Measurements from ENCODE around the gene BCAS1. TPM values are rescaled to one million over a fixed set of nuclear protein-coding genes. Genes with fewer than 3 reads are reported as not detected.

BCAS1 gene
- total RNA-seq, 1 donor from 2014 or later, result 10.7 TPM

DNA sequence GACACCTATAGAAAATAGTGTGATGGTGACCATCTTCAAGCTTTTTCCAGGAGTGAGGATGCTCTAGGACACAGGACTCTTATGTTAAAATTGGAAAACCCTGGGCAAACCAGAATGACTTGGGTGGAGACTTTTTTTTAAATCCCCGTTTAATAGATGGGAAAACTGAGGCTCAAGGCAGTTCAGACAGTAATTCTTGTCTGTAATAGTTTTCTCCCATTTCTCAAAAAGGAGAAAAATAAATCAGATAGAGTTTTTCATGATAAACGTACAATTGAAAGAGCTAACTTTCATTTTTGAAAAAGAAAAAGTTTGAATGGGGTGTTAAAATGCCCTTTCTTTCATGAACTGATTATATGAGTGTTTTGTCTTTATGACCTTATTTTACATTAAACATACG lies 6.8 kb downstream of the BCAS1 start:
- H3K36me3 Mint-ChIP-seq, result no peaks in the 10 kb centered on the region
- no peaks in the 10 kb centered on the region for H3K9me3 Mint-ChIP-seq
- H3K4me1 Mint-ChIP-seq (ENCODE audit: unreplicated experiment), result peaks cover 24% of the 10 kb centered on the region
- H3K4me3 Mint-ChIP-seq, result no peak overlapping the region
- TF ChIP-seq, protein P1, sequence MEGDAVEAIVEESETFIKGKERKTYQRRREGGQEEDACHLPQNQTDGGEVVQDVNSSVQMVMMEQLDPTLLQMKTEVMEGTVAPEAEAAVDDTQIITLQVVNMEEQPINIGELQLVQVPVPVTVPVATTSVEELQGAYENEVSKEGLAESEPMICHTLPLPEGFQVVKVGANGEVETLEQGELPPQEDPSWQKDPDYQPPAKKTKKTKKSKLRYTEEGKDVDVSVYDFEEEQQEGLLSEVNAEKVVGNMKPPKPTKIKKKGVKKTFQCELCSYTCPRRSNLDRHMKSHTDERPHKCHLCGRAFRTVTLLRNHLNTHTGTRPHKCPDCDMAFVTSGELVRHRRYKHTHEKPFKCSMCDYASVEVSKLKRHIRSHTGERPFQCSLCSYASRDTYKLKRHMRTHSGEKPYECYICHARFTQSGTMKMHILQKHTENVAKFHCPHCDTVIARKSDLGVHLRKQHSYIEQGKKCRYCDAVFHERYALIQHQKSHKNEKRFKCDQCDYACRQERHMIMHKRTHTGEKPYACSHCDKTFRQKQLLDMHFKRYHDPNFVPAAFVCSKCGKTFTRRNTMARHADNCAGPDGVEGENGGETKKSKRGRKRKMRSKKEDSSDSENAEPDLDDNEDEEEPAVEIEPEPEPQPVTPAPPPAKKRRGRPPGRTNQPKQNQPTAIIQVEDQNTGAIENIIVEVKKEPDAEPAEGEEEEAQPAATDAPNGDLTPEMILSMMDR (conservative IDR thresholded peaks at IDR 0.05), result no peak
- DNase-seq (ENCODE audit: extremely low spot score, unreplicated experiment), result no peak
- no peak overlapping the region for H3K27ac Mint-ChIP-seq
- no peaks in the 10 kb centered on the region for H3K27me3 Mint-ChIP-seq

DNA sequence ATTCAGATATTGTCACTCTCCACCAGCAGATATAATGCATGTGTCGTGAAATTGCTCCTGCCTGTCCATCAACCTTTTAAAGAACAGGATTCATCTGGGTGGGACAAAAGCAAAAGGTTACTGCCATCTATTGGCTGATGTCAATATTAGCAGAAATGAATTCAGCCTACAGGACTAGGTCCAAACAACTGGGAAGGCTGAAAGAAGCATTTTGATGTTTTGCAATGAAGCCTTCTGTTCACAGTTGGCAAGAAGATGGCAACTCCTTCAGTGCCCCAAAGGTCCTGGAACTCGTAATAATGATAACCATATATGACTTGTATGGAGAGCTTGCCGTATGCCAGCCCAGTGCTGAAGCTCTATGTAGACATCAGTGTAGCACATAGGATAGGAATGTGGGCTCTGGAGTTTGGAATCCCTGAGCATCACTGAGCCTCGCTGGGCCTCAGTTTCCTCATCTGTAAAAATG lies 7.5 kb downstream of the BCAS1 start:
- TF ChIP-seq, protein P1 (conservative IDR thresholded peaks at IDR 0.05), result peak; percentile 75
- Mint-ChIP-seq H3K4me1 (ENCODE audit: unreplicated experiment) (peaks cover 25% of the 10 kb centered on the region), H3K9me3 (no peaks in the 10 kb centered on the region), H3K4me3 (no peak overlapping the region), H3K27ac (no peak overlapping the region), H3K36me3 (no peaks in the 10 kb centered on the region), H3K27me3 (no peaks in the 10 kb centered on the region)
- no peak for DNase-seq (ENCODE audit: extremely low spot score, unreplicated experiment)

DNA sequence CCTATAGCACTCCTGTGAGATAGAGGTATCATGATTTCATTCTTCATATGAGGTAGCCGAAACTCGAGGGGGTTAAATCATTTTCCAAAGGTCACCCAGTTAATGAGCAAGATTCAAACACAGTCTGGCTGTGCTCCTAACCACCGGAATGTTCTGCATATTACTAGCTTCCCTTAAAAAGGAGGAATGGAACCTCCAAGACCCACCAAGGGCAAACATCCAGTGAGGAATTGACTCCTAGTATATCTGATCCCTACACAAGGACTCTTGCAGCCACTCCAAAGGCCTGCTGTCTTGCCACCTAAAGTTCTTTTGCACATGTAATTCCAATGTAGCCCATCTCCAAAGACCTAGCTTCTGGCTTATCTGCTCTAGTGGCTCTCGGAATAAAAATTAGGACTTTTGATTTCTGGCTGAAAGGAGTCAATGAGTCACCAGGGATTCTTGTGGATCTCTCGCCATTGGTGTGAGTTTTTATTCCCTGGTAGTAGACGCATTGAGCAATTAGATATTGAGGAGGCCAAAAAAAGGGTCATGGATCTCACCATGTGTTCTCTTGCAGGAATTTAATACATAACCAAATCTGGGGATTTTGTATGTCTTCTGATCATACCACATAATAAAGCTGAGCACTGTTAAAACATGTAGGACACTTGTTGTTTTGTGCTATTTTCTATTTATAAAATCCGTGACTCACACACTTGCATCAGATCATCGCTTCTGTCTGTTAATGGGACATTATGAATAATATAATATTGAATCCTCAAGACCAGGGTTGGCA lies 9.1 kb downstream of the BCAS1 start:
- no peak overlapping the region for H3K4me3 Mint-ChIP-seq
- no peak overlapping the region for H3K27ac Mint-ChIP-seq
- H3K4me1 Mint-ChIP-seq (ENCODE audit: unreplicated experiment), result peaks cover 25% of the 10 kb centered on the region
- DNase-seq (ENCODE audit: extremely low spot score, unreplicated experiment), result no peak
- no peaks in the 10 kb centered on the region for H3K36me3 Mint-ChIP-seq
- H3K9me3 Mint-ChIP-seq, result no peaks in the 10 kb centered on the region
- TF ChIP-seq, protein P1 (conservative IDR thresholded peaks at IDR 0.05), result no peak
- no peaks in the 10 kb centered on the region for H3K27me3 Mint-ChIP-seq

DNA sequence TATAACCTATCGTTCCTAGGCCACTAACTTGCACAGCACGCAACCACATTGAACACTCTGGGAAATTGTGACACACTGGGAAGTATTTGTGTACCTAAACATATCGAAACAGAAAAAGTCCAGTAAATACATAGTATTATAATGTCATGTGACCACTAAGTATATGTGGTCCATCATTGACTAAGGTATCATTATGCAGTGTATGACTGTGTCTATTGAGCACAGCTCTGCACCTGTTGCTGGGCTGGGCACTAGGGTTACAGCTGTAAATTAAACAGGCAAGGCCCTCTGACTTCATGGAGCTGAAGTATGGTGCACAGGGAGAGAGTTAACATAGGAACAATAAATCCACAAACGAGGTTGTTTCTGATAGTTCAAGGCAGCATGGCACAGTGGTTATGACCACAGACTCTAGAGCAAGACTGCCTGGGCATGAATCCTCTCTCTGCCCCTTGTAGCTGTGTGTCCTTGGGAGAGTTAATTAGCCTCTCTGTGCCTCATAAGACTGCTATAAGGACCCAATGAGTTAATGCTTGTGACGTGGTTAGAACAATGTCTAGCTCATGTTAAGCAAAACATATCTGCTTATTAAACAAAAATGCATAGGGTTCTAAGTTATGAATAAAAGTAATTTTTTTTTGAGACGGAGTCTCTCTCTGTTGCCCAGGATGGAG lies 10.6 kb downstream of the BCAS1 start:
- TF ChIP-seq, protein P1 (conservative IDR thresholded peaks at IDR 0.05), result no peak
- Mint-ChIP-seq H3K36me3 (no peaks in the 10 kb centered on the region), H3K9me3 (no peaks in the 10 kb centered on the region), H3K4me1 (ENCODE audit: unreplicated experiment) (peaks cover 20% of the 10 kb centered on the region), H3K27ac (no peak overlapping the region), H3K4me3 (no peak overlapping the region), H3K27me3 (no peaks in the 10 kb centered on the region)
- no peak for DNase-seq (ENCODE audit: extremely low spot score, unreplicated experiment)

DNA sequence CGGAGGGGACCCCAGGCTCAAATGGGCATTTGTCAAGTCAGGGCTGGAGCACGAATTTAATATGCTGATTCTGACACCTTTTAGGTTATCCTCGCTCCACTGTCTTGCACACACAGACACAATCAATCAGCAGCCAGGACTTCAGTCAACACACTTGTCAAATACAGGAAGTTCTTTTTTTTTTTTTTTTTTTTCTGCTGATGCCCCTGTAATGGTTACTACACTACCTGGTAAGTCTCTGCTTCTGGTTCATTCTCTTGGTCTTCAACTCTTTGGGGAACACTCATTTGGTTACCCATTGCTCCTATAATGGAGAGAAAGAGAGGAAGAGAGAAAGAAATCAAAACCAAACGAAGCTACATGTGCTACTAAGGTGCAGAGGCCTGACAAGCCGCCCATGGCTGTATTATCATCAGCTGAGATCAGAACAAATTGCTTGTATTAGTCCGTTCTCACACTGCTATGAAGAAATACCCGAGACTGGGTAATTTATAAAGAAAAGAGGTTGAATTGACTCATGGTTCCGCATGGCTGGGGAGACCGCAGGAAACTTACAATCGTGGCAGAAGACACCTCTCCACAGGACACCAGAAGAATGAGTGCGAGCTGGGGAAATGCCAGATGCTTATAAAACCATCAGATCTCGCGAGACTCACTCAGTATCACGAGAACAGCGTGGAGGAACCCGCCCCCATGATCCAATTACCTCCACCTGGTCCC lies 11.8 kb downstream of the BCAS1 start:
- TF ChIP-seq, protein P1 (conservative IDR thresholded peaks at IDR 0.05), result no peak
- H3K27ac Mint-ChIP-seq, result no peak overlapping the region
- H3K4me3 Mint-ChIP-seq, result no peak overlapping the region
- H3K4me1 Mint-ChIP-seq (ENCODE audit: unreplicated experiment), result peaks cover 14% of the 10 kb centered on the region
- no peaks in the 10 kb centered on the region for H3K36me3 Mint-ChIP-seq
- H3K9me3 Mint-ChIP-seq, result no peaks in the 10 kb centered on the region
- H3K27me3 Mint-ChIP-seq, result no peaks in the 10 kb centered on the region
- no peak for DNase-seq (ENCODE audit: extremely low spot score, unreplicated experiment)
